HepG2 (cell line): ENCODE results near the gene SOBP. TPM values are rescaled to one million over a fixed set of nuclear protein-coding genes. Genes with fewer than 3 reads are reported as not detected.

Experiments used
- ATF7 ChIP-seq, 2 experiments: fragments of 450-650 bp in 1 of 2; sonication (generic) in 1 of 2; formaldehyde crosslinking in 1 of 2; IDR thresholded peaks; 2 replicates each; pipeline versions ENCODE4 v1.4.0 to v1.6.1; 2016 to 2020; ENCODE audit warnings: antibody characterized with exemption in 1 of 2, mild to moderate bottlenecking in 1 of 2, missing genetic modification reagents in 1 of 2
- FIP1L1 ChIP-seq: fragments of 200-400 bp; formaldehyde crosslinking; IDR thresholded peaks from 2 replicates; pipeline ENCODE4 v1.6.1; 2018; ENCODE audit warnings: low read depth, mild to moderate bottlenecking, low read length, moderate library complexity, borderline replicate concordance; ENCODE audit not compliant: insufficient read depth
- FOSL2 ChIP-seq: sonication (generic); formaldehyde crosslinking; IDR thresholded peaks from 2 replicates; pipeline ENCODE4 v1.4.0; 2020; ENCODE audit warnings: missing genetic modification reagents
- HNRNPL ChIP-seq: fragments of 200-400 bp; formaldehyde crosslinking; IDR thresholded peaks from 2 replicates; pipeline ENCODE4 v1.6.1; 2017; ENCODE audit warnings: mild to moderate bottlenecking, low read depth, low read length
- MEIS2 ChIP-seq: sonication (generic); formaldehyde crosslinking; IDR thresholded peaks from 2 replicates; pipeline ENCODE4 v1.9.0; 2021; ENCODE audit warnings: mild to moderate bottlenecking, missing genetic modification reagents
- NR1H2 ChIP-seq: sonication (generic); formaldehyde crosslinking; IDR thresholded peaks from 2 replicates; pipeline ENCODE4 v1.8.1; 2022; ENCODE audit warnings: low read depth, missing genetic modification reagents, borderline replicate concordance
- PLSCR1 ChIP-seq: sonication (generic); formaldehyde crosslinking; IDR thresholded peaks from 2 replicates; pipeline ENCODE4 v1.5.0; 2020; ENCODE audit warnings: missing genetic modification reagents, mild to moderate bottlenecking, borderline replicate concordance
- SIN3B ChIP-seq: fragments of 150-350 bp; IDR thresholded peaks from 2 replicates; pipeline ENCODE4 v1.6.1; 2014; ENCODE audit warnings: low read length
- SP2 ChIP-seq: sonication (generic); formaldehyde crosslinking; IDR thresholded peaks from 2 replicates; pipeline ENCODE4 v1.5.1; 2020; ENCODE audit warnings: mild to moderate bottlenecking, missing genetic modification reagents
- XRCC5 ChIP-seq: fragments of 200-400 bp; formaldehyde crosslinking; optimal IDR thresholded peaks from 2 replicates; pipeline ENCODE3; 2017; ENCODE audit warnings: mild to moderate bottlenecking, low read length
- ZBTB33 ChIP-seq: sonication (generic); formaldehyde crosslinking; IDR thresholded peaks from 2 replicates; pipeline ENCODE4 v1.4.0; 2020; ENCODE audit warnings: missing genetic modification reagents
- ZBTB8A ChIP-seq: sonication (generic); formaldehyde crosslinking; IDR thresholded peaks from 2 replicates; pipeline ENCODE4 v1.4.0; 2020; ENCODE audit warnings: mild to moderate bottlenecking, low read depth, missing genetic modification reagents, borderline replicate concordance
- ZEB1 ChIP-seq: IDR thresholded peaks from 2 replicates; pipeline ENCODE4 v1.6.1; 2012; ENCODE audit warnings: mild to moderate bottlenecking, low read depth, inconsistent platforms; ENCODE audit not compliant: insufficient replicate concordance
- ZNF30 ChIP-seq: sonication (generic); formaldehyde crosslinking; IDR thresholded peaks from 2 replicates; pipeline ENCODE4 v1.5.0; 2020; ENCODE audit warnings: mild to moderate bottlenecking, missing genetic modification reagents
- ZNF350 ChIP-seq: sonication (generic); formaldehyde crosslinking; IDR thresholded peaks from 2 replicates; pipeline ENCODE4 v1.4.0; 2020; ENCODE audit warnings: mild to moderate bottlenecking, low read depth, missing genetic modification reagents, borderline replicate concordance
- ZNF501 ChIP-seq: sonication (generic); formaldehyde crosslinking; IDR thresholded peaks from 2 replicates; pipeline ENCODE4 v1.5.1; 2020; ENCODE audit warnings: mild to moderate bottlenecking, moderate library complexity, missing genetic modification reagents
- ZNF644 ChIP-seq: IDR thresholded peaks from 2 replicates; pipeline ENCODE4 v1.6.1; 2016; ENCODE audit warnings: low read depth
- ZSCAN29 ChIP-seq: sonication (generic); formaldehyde crosslinking; conservative IDR thresholded peaks from 2 replicates; pipeline ENCODE4 v1.4.0; 2020; ENCODE audit warnings: mild to moderate bottlenecking, missing genetic modification reagents
- polyA plus RNA-seq, 8 experiments: library from polyadenylated mRNA; depleted of rRNA in 3 of 8; stranded (reverse) in 7 of 8; unstranded in 1 of 8; fragments of >200 nt; fragmentation: Illumina TruSeq in 4 of 8; extraction: Trizol in 4 of 8; gene quantifications; 2 replicates each; pipeline versions ENCODE4 v1.2.1 to v1.2.3, GENCODE V29; 2011 to 2016; ENCODE audit warnings: low read depth in 4 of 8, missing spikeins in 1 of 8, mixed read lengths in 1 of 8; ENCODE audit not compliant: insufficient read depth in 1 of 8
- total RNA-seq, 5 experiments: library from RNA; depleted of rRNA; stranded (reverse); fragments of >200 nt; fragmentation: Illumina TruSeq; extraction: Trizol; gene quantifications; 2 replicates each; pipeline ENCODE4 v1.2.3, GENCODE V29; 2016; ENCODE audit warnings: low read depth in 1 of 5
- TF ChIP-seq, protein P1 (sequence below): sonication (generic); formaldehyde crosslinking; IDR thresholded peaks from 2 replicates; pipeline ENCODE4 v1.5.1; 2020; ENCODE audit warnings: mild to moderate bottlenecking, missing genetic modification reagents
- TF ChIP-seq, protein P2 (sequence below): sonication (generic); formaldehyde crosslinking; IDR thresholded peaks from 2 replicates; pipeline ENCODE4 v1.4.0; 2020; ENCODE audit warnings: missing genetic modification reagents, low read depth, mild to moderate bottlenecking, borderline replicate concordance
- TF ChIP-seq, protein P3 (sequence below): sonication (generic); formaldehyde crosslinking; IDR thresholded peaks from 2 replicates; pipeline ENCODE4 v1.4.0; 2020; ENCODE audit warnings: missing genetic modification reagents

Gene SOBP
- total and polyA plus RNA-seq, 2 of the 13 experiments (the other 11 are each of a cell fraction or from before 2014, with no cell fraction given), result 1.5 to 6.9 TPM

DNA sequence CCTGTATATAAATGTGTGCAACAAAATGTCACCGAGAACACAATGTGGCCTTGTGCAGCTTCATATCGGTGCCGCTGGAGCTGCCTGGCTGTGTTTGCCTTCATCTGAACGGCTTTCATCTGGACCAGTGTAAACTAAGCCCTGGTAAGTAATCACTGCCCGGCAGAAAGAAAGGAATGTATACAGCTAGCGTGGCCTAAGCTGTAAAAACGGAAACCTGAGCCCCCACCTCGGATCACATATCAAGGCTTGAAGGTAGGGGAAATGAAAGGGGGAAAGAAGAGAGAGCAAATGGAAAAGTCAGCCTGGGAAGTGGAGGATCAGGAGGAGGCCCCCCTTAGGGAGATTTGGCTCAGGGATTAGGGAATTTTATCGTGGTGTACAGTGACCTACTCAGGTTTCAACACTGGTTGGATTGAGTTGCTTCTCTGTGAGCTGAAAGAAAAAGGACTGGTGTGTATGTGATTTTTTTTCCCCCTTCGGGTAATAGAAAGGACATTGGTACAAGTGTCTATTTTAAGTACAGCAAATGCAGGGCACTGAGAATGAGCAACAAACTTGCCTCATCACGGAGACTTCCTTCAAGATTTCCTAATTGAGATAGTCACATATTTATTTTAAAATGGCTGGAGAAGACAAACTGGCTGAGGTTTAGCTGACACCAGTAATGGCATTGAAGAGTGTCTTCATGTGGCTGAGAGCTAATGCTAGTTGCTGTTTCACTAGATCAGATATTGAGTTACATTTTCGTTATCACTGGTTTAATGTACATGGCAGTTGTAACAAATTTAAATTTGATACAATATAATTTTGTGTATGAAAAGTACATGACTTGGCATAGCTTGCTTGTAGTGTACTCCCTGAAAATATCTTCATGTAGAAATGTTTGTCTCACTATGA, 3.5 kb downstream of the SOBP start (continued):
- TF ChIP-seq ZBTB33 (CRISPR knock-in tag), result no peak; the same call in 1 of the 2 replicates
- no peak; the same call in 1 of the 2 replicates for TF ChIP-seq ZNF644
- TF ChIP-seq, protein P1, sequence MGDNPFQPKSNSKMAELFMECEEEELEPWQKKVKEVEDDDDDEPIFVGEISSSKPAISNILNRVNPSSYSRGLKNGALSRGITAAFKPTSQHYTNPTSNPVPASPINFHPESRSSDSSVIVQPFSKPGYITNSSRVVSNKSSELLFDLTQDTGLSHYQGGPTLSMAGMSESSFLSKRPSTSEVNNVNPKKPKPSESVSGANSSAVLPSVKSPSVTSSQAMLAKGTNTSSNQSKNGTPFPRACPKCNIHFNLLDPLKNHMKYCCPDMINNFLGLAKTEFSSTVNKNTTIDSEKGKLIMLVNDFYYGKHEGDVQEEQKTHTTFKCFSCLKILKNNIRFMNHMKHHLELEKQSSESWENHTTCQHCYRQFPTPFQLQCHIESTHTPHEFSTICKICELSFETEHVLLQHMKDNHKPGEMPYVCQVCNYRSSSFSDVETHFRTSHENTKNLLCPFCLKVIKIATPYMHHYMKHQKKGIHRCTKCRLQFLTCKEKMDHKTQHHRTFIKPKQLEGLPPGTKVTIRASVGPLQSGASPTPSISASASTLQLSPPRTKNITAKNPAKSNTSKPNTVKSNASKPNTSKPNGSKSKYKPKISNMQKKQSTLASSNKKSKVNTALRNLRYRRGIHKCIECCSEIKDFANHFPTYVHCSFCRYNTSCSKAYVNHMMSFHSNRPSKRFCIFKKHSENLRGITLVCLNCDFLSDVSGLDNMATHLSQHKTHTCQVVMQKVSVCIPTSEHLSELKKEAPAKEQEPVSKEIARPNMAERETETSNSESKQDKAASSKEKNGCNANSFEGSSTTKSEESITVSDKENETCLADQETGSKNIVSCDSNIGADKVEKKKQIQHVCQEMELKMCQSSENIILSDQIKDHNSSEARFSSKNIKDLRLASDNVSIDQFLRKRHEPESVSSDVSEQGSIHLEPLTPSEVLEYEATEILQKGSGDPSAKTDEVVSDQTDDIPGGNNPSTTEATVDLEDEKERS (CRISPR knock-in tag), result no peak
- TF ChIP-seq, protein P2, sequence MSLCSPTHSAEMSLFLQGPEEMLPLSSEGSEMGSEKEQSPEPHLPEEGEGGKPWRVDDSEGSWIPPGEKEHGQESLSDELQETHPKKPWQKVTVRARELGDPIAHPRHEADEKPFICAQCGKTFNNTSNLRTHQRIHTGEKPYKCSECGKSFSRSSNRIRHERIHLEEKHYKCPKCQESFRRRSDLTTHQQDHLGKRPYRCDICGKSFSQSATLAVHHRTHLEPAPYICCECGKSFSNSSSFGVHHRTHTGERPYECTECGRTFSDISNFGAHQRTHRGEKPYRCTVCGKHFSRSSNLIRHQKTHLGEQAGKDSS, result no peak
- peak; percentile 81; the same call in 1 of the 2 replicates for TF ChIP-seq MEIS2
- peak; percentile 67 for TF ChIP-seq FOSL2 (CRISPR knock-in tag)
- no peak for TF ChIP-seq SIN3B
- TF ChIP-seq NR1H2 (CRISPR knock-in tag), result no peak
- TF ChIP-seq, protein P3, sequence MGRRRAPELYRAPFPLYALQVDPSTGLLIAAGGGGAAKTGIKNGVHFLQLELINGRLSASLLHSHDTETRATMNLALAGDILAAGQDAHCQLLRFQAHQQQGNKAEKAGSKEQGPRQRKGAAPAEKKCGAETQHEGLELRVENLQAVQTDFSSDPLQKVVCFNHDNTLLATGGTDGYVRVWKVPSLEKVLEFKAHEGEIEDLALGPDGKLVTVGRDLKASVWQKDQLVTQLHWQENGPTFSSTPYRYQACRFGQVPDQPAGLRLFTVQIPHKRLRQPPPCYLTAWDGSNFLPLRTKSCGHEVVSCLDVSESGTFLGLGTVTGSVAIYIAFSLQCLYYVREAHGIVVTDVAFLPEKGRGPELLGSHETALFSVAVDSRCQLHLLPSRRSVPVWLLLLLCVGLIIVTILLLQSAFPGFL, result no peak
- TF ChIP-seq ZNF501 (CRISPR knock-in tag), result 0 out of 2 replicates have a peak, but pooled peaks have one; percentile 39
- TF ChIP-seq FIP1L1, result no peak
- TF ChIP-seq HNRNPL, result no peak
- peak; percentile 48; the same call in 1 of the 2 replicates for TF ChIP-seq ZNF350 (CRISPR knock-in tag)
- peak; percentile 61 for TF ChIP-seq XRCC5
- TF ChIP-seq ZNF30, result no peak
- TF ChIP-seq ZSCAN29 (CRISPR knock-in tag), result peak; percentile 87
- TF ChIP-seq ZEB1, result no peak
- TF ChIP-seq PLSCR1, result no peak
- no peak for TF ChIP-seq ATF7 (IDR thresholded peaks at IDR 0.05)
- TF ChIP-seq ATF7 (CRISPR knock-in tag; IDR thresholded peaks at IDR 0.05), result no peak
- TF ChIP-seq SP2 (CRISPR knock-in tag), result no peak
- no peak for TF ChIP-seq ZBTB8A (CRISPR knock-in tag)
